Liver (tissue), 9 donors: ENCODE results near the gene APELA. TPM values are rescaled to one million over a fixed set of nuclear protein-coding genes. Genes with fewer than 3 reads are reported as not detected.

Experiments used
- DNase-seq: peaks from one replicate; pipeline ENCODE4 v3.0.0-alpha.2; 2017; ENCODE audit warnings: low spot score
- H3K27ac ChIP-seq, 2 donors: one replicate each; pipeline ENCODE4 v1.7.0; 2013; ENCODE audit warnings: inconsistent platforms in 2 of 2, low read length in 2 of 2, control low read depth in 1 of 2, low read depth in 1 of 2, mild to moderate bottlenecking in 1 of 2
- H3K27me3 ChIP-seq, 4 donors: one replicate each; pipeline versions ENCODE4 v1.6.1 to v1.7.0; 2013; ENCODE audit warnings: low read length in 3 of 4, inconsistent platforms in 1 of 4, mild to moderate bottlenecking in 1 of 4, moderate library complexity in 1 of 4; ENCODE audit not compliant: control insufficient read depth in 4 of 4, insufficient read depth in 4 of 4
- H3K36me3 ChIP-seq, 4 donors: one replicate each; pipeline versions ENCODE4 v1.6.1 to v1.7.0; 2013; ENCODE audit warnings: low read length in 3 of 4, mild to moderate bottlenecking in 3 of 4, low read depth in 1 of 4, moderate library complexity in 1 of 4; ENCODE audit not compliant: control insufficient read depth in 4 of 4, insufficient read depth in 3 of 4
- H3K4me1 ChIP-seq, 4 donors: one replicate each; pipeline versions ENCODE4 v1.6.1 to v1.7.0; 2013; ENCODE audit warnings: low read length in 3 of 4, mild to moderate bottlenecking in 3 of 4, moderate library complexity in 1 of 4; ENCODE audit not compliant: control insufficient read depth in 4 of 4, insufficient read depth in 4 of 4
- H3K4me3 ChIP-seq, 3 donors: one replicate each; pipeline versions ENCODE4 v1.6.1 to v1.7.0; 2013; ENCODE audit warnings: low read length in 3 of 3, control low read depth in 1 of 3, low read depth in 1 of 3, mild to moderate bottlenecking in 1 of 3
- H3K9ac ChIP-seq, 2 donors: one replicate each; pipeline ENCODE4 v1.7.0; 2013; ENCODE audit warnings: low read length in 2 of 2, mild to moderate bottlenecking in 2 of 2, moderate library complexity in 2 of 2, control low read depth in 1 of 2, low read depth in 1 of 2
- H3K9me3 ChIP-seq, 4 donors: one replicate each; pipeline versions ENCODE4 v1.6.1 to v1.7.0; 2013; ENCODE audit warnings: low read length in 3 of 4; ENCODE audit not compliant: control insufficient read depth in 4 of 4
- ATF3 ChIP-seq: IDR thresholded peaks from 2 replicates; pipeline ENCODE4 v1.6.1; 2016; ENCODE audit warnings: antibody characterized with exemption
- CTCF ChIP-seq: fragments of 150-350 bp; IDR thresholded peaks from 2 replicates; pipeline ENCODE4 v1.5.1; 2017; ENCODE audit warnings: improper control_type of control experiment, low read depth, low read length; ENCODE audit not compliant: missing input control
- EGR1 ChIP-seq, 2 donors: IDR thresholded peaks; 2 replicates each; pipeline ENCODE4 v1.6.1; 2016 to 2018; ENCODE audit warnings: antibody characterized with exemption in 2 of 2, low read depth in 2 of 2
- FOXA1 ChIP-seq: IDR thresholded peaks from 2 replicates; pipeline ENCODE4 v1.6.1; 2016; ENCODE audit warnings: antibody characterized with exemption
- FOXA2 ChIP-seq: IDR thresholded peaks from 2 replicates; pipeline ENCODE4 v1.6.1; 2016; ENCODE audit warnings: antibody characterized with exemption
- GABPA ChIP-seq, 2 donors: IDR thresholded peaks in 1 of 2; conservative IDR thresholded peaks in 1 of 2; 2 replicates each; pipeline ENCODE4 v1.6.1; 2016; ENCODE audit warnings: antibody characterized with exemption in 2 of 2, mild to moderate bottlenecking in 1 of 2, moderate library complexity in 1 of 2
- HNF4A ChIP-seq, 2 donors: conservative IDR thresholded peaks; 2 replicates each; pipeline ENCODE4 v1.6.1; 2016; ENCODE audit warnings: antibody characterized with exemption in 2 of 2, mild to moderate bottlenecking in 2 of 2
- HNF4G ChIP-seq: IDR thresholded peaks from 2 replicates; pipeline ENCODE4 v1.6.1; 2016; ENCODE audit warnings: antibody characterized with exemption
- JUND ChIP-seq, 2 donors: IDR thresholded peaks; 2 replicates each; pipeline ENCODE4 v1.6.1; 2016; ENCODE audit warnings: antibody characterized with exemption in 2 of 2
- MAX ChIP-seq: IDR thresholded peaks from 2 replicates; pipeline ENCODE4 v1.6.1; 2016; ENCODE audit warnings: antibody characterized with exemption
- NR2F2 ChIP-seq: IDR thresholded peaks from 2 replicates; pipeline ENCODE4 v1.6.1; 2016; ENCODE audit warnings: antibody characterized with exemption
- RAD21 ChIP-seq, 2 donors: IDR thresholded peaks; 2 replicates each; pipeline ENCODE4 v1.6.1; 2016; ENCODE audit warnings: antibody characterized with exemption in 2 of 2, mild to moderate bottlenecking in 2 of 2
- REST ChIP-seq: IDR thresholded peaks from 2 replicates; pipeline ENCODE4 v1.6.1; 2016; ENCODE audit warnings: antibody characterized with exemption, mild to moderate bottlenecking
- RXRA ChIP-seq, 2 donors: IDR thresholded peaks; 2 replicates each; pipeline ENCODE4 v1.6.1; 2017 to 2018; ENCODE audit warnings: antibody characterized with exemption in 2 of 2, mild to moderate bottlenecking in 1 of 2
- SP1 ChIP-seq: IDR thresholded peaks from 2 replicates; pipeline ENCODE4 v1.6.1; 2018; ENCODE audit warnings: antibody characterized with exemption, mild to moderate bottlenecking
- TAF1 ChIP-seq: conservative IDR thresholded peaks from 2 replicates; pipeline ENCODE4 v1.6.1; 2016; ENCODE audit warnings: antibody characterized with exemption, mild to moderate bottlenecking
- YY1 ChIP-seq: IDR thresholded peaks from 2 replicates; pipeline ENCODE4 v1.6.1; 2016; ENCODE audit warnings: antibody characterized with exemption, mild to moderate bottlenecking
- ZBTB33 ChIP-seq: IDR thresholded peaks from 2 replicates; pipeline ENCODE4 v1.6.1; 2016; ENCODE audit warnings: antibody characterized with exemption
- WGBS: extraction: QIAGEN DNeasy Blood & Tissue Kit; methylation state at CpG from one replicate; pipeline ENCODE4 v1.1.7; 2013; 5-methylcytosine and 5-hydroxymethylcytosine counted together
- polyA plus RNA-seq, 2 donors: library from polyadenylated mRNA; stranded (reverse) in 1 of 2; unstranded in 1 of 2; fragments of 200-250 nt in 1 of 2; fragments of >200 nt in 1 of 2; fragmentation: Nextera tagmentation in 1 of 2; extraction: Ambion mirVana in 1 of 2; gene quantifications; one replicate each; pipeline versions ENCODE4 v1.2.1 to v1.2.3, GENCODE V29; 2013 to 2015
- total RNA-seq, 2 donors: library from RNA; depleted of rRNA; stranded (reverse); fragments of >200 nt; gene quantifications; one replicate each; pipeline ENCODE4 v1.2.3, GENCODE V29; 2014
- donor health status: healthy.
- donor health status: healthy.
- donor health status: healthy.
- donor health status: healthy.
- donor health status: healthy.

APELA gene
- total RNA-seq: 1 to 10 TPM in 1 of 2 donors, not detected in 1; 1.6 TPM
- polyA plus RNA-seq: not detected

GRCh38 chr4:164876700-164877324, at the start of gene APELA:
Gene APELA, plus strand, starts transcription at chr4:164877178. Its CDS starts 154 bp downstream, at chr4:164877332.
- DNase-seq: peak; percentile 34
- Histone ChIP-seq H3K9ac (no peak within 1 kb of the TSS), H3K27ac (no peak within 1 kb of the TSS), H3K27me3 (no peaks in the 10 kb centered on the region), H3K4me1 (peaks cover 0 to 3% (median under 1%) of the 10 kb centered on the region in 4 donors), H3K9me3 (no peaks in the 10 kb centered on the region), H3K4me3 (no peak within 1 kb of the TSS), H3K36me3 (no peaks in the 10 kb centered on the region)
- WGBS: 10% methylated on average over 7 of the region's 7 CpGs
- TF ChIP-seq JUND (IDR thresholded peaks at IDR 0.05) (no peak), HNF4A (conservative IDR thresholded peaks at IDR 0.05) (no peak), ZBTB33 (no peak), NR2F2 (no peak), RAD21 (IDR thresholded peaks at IDR 0.05) (no peak), RXRA (IDR thresholded peaks at IDR 0.05) (no peak), FOXA1 (no peak), FOXA2 (no peak), HNF4G (no peak), REST (no peak), TAF1 (no peak), CTCF (no peak), YY1 (no peak), SP1 (no peak), EGR1 (IDR thresholded peaks at IDR 0.05; ENCODE audit: low read depth in 2 of 2) (no peak), ATF3 (no peak), GABPA (IDR thresholded peaks at IDR 0.05 in 1 of 2, conservative IDR thresholded peaks at IDR 0.05 in 1 of 2) (no peak), MAX (no peak)
